GM21367 (cell line): ENCODE data around the gene KIAA1671.
"Not testable (repeated sequence)": the region's sequence is repeated elsewhere in the genome, so short reads cannot be mapped to it uniquely, and the experiment has no call there.

Experiments used
- ATAC-seq: cut with Tn5 transposase; IDR thresholded peaks from one replicate; pipeline ENCODE4 v1.9.1; 2021; ENCODE audit not compliant: unreplicated experiment

KIAA1671 gene

DNA sequence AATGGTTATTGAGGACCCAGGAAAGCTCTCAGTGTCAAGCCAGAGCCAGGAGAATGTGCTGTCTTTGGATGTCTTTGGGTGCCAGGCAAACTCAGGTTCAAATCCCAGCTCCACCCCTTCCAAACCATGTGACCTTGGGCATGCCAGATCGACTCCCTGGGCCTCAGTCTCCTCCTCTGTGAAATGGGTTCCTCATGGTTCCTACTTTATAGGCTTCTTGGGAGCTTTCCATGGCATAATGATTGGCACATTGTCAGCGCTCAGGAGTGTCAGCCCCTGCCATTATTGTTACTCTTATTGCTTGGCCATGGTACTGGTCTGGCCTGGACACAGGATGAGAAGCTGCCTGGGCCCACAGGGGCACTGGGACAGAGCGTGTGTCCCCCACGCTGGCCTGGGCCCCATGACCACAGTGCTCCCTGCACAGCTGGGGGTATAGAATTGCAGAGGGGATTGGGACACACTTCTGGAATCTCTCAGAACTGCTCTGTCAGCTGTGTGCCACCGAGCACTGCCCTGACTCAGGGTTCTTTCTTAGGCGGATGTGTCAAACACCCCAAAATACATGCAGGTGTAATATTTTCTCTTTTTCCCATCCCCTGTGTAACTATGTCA, 209.5 kb downstream of the KIAA1671 start:
- ATAC-seq: no peak

DNA sequence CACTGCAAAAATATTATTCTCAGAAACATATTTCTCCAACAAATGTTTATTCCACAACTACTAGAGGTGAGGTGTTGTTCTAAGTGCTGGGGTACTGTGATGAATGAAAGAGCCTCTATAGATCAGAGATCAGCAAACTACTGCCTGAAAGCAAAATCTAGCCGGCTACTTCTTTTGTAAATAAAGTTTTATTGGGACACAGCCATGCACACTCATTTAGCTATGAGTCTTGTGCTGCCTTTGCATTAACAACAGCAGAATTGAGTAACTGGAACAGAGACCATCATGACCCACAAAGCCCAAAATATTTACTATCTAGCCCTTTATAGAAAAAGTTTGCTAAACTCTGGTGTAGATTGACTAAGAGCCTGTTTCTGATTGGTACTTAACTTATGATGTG, 210.0 kb downstream of the KIAA1671 start:
- no peak for ATAC-seq

DNA sequence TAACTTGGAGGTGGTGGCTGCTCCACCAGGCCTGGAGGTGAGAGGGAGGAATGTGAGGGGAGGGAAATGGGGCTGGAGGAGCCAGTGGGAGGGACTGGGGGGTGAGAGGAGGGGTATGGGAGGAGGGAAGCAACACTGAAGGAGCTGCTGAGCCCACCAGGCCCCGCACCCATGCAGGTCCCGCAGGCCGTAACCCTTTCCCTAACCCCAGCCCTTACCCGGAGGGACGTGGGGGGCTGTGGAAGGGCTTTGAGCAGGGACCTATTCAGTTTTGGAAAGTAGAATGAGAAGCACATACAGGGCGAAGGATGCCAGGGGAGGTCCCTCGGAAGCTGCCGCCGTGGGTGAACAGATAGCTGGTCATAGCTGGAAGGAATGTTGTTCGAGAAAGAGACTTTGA, 213.3 kb downstream of the KIAA1671 start:
- no peak for ATAC-seq

DNA sequence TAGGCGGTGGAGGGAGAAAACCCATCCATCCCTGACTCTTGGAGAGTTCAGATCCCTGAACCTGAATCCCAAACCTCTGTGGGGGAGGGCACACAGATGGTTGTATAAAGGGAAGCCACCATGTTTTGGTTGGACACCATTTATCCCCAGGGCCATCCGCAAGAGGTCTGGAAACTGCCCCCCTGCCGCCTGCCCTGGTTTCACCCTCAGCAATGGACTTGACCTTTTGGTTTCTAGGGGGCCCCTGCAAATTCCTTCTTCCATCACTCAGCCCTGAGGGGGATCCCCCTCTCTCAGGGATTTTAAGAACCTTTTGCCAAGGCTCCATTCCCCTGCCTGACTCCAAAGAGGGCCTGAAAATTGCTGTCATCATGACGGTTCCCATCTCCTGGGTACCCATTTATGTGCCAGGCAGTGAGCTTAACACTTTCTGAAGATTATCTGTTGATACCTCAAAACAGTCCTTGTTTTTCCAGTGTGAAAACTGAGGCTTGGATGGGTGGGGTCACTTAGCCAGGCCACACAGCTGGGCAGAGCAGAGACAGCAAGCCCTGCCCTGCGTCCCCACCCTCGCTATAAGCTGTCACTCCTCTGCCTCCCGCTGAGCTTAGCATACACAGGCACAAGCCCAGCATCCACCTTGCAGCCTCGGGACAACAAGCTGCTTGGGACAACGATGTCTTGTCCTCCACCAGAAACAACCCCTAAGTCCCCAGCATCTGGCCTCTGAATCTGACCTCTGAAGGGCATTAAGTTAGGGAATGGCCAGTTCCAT, 213.9 kb downstream of the KIAA1671 start:
- no peak for ATAC-seq

DNA sequence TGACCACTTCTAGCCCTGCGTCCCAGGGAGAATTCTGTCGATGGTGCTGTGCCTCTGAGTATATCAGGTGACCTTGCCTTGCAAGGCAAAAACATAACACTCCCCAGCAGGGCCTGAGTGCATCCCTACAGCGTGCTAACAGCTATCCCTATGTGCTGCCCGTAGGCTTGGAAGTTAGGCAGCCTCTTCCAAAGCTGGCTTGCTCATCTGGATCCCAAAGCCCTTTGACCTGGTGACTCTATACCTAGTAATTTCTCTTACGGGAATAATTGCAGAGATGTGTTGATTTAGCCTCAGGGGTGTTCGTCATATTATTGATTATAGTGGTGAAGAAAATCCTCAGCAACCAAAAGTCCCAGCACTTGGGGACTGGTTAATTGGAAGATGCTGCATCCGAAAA, 214.6 kb downstream of the KIAA1671 start:
- ATAC-seq: no peak

DNA sequence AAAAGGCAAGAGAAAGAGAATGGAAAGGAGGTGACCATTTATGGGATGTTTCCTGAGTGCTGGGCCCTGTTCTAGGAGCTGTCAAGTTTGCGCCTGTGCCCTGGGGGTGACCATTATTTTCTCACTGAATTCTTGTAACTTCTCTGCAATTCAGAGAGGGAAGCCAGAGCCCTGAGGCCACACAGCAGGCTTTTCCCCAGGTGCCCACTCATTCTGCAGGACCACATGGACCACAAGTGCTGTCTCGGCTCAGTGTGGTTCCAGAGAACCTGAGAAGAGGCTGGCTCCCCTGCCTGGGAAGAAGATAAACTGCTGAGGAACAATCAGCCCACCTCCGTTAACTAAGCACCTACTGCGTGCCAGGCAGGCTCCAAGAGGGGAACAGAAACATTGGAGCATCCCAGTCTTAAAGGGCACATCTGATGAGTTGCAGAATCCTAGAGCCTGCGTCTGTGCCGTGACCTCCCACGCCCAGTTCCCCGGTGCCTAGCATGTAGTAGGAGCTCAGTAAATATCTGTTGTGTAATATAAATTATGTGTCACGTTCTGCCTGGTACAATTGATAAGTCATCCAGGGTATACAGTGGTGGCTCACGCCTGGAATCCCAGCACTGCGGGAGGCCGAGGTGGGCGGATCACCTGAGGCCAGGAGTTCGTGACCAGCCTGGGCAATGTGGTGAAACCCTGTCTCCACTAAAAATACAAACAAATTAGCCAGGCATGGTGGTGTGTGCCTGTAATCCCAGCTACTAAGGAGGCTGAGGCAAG, 215.5 kb downstream of the KIAA1671 start:
- ATAC-seq: no peak

DNA sequence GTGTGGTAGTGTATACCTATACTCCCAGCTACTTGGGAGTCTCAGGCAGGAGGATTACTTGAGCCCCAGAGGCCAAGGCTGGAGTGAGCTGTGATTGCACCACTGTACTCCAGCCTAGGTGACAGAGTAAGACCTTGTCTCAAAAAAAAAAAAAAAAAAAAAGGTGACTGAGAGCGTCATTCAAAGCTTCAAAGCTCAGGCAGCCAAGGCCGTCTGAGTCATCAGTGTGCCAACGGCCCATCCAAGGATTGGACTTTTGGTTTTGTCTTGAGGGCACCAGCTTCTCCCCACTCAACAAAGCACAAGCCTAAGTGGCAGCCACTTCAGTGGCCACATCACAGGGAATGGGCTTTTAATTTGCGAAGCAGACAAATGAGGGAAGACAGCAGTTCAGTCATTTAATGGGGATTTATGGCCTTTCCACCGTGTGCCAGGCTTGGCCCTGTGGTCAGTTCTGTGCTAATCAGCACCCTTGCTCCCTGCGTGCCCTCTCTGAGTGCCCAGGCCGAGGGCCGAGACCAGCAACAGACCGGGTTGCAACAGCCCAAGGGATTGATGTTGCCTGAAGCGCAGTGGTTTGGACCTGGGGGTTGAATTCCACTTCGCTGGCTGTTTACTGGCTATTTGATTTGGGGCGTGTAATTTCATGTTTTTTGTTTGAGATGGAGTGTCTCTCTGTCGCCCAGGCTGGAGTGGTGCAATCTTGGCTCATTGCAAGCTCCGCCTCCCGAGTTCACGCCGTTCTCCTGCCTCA, 216.9 kb downstream of the KIAA1671 start:
- ATAC-seq: no peak

DNA sequence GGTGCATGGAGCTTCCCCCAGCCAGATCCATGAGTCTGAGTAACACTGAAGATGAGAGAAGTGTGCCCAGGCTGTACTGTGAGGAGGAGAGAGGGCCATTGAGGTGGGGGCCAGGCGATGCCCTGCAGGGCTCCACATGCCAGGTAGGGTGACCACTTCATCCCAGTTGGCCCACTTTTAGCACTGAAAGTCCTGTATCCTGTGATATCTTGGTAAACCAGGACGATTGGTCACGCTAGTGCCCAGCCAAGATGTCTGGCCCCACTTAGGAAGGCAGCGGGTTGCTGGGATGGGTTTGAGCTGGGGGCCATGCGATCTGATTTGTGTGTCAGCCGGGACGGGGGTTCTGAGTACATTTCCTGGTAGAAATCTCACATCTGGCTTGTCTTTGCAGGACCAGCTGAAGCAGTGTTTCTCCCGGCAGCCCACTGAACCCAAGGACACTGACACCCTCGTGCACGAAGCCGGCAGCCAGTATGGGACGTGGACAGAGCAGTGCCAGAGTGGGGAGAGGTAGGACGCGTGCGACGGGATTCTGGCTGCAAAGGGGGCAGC, 218.0 kb downstream of the KIAA1671 start:
- ATAC-seq: no peak

DNA sequence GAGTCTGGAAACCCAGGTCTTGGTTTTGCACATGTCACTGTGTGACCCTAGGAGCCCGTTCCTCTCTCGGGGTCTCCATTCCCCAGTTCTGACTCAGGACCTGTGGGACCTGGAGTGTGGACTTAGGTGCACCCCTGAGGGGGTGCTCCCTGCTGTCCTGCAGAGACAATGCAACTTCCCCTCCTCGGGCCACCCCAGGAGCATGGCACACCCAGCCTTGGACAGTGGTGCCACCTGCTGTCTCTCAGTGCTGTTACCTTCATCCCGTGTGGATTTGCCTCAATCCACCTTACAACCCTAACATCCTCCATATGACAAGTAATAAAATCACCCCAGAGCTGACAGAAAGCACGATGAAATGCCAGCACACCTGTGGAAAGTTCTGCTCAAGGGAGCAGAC, 219.6 kb downstream of the KIAA1671 start:
- ATAC-seq: no peak

DNA sequence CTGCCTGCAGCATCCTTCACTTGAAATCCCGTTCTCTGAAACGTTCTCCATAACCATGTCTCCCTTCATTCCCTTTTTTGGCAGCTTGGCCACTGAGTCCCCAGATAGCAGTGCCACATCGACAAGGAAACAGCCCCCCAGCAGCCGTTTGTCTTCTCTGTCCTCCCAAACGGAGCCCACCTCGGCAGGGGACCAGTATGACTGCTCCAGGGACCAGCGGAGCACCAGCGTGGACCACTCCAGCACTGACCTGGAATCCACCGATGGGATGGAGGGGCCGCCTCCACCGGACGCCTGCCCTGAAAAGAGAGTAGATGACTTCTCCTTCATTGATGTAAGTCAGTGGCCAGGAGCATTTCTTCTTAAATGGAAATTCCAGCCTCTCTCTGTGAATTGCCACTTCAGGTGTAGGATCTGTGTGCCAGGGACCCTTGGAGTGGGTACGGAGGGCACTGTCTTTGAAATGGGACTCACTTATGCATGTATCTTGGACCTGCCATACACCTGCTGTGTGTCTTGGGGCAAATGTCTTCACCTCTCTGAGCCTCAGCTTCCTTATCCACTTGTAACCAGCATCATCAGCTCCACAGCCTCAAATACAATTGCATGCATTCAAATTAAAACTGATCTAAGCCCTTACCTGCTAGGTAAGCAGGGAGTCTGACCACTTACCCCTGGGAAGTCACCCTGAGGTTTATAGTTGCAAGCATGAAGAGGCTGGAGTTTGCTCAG, 221.8 kb downstream of the KIAA1671 start:
- no peak for ATAC-seq

DNA sequence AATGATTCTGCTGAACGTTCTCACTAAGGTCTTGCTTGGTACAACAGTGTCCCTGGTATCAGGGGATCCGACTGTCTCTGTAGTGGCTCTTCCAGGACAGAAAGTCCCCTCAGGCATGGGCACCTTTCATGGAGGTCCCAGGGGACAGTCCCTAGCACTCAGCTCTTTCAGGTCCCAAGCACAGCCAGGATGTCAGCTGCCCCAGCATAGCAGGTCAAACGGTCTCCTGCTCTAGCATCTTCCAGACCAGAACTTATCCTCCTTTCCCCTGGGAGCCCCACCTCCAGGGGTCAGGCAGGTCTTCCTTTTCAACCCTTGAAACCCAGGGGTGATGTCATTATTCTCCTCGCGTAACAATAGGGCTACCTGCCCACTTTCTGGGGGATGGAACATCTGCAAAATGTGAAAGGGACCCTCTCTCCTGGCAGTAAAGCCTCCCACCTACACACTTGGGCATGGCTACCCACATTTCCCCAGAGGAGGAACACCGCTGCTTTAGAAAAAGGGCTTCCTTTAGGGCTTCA, 222.4 kb downstream of the KIAA1671 start:
- ATAC-seq: no peak

DNA sequence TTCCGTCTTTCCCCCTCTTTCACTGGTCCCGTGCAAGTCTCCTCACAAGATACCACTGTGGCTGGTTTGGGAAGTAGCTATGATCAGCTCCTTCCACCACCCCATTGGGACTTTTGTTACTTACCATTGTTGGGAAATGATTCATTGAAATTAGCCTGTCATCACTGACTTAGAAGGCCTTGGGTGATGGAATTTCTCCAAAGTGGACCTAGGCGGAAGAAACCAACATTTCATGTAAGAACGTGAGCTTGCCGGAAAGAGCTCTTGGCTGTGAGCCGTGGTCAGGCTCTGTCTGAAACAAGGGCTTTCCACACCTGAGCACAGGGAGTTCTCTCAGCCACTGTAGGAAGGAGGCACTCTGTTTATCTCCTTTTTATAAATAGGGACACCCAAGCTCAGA, 223.7 kb downstream of the KIAA1671 start:
- no peak for ATAC-seq

DNA sequence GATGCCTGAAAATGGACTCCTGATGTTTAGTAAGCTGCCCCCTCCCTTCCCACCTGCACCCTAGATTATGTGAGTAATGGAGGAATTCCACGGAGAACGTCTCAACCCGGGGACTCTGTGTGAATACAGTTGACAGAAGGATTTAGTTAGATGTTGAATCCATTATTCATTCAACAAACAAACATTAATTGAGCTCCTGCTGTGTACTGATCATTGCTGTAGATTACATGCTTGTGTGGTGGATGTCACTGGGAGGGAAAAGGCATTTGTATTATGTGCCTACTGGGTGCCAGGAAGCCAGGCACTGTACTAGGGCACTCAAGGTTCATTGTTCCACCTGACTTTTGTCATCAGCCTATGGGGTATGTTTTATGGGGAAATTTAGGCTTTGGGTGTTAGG, 224.3 kb downstream of the KIAA1671 start:
- ATAC-seq: no peak

DNA sequence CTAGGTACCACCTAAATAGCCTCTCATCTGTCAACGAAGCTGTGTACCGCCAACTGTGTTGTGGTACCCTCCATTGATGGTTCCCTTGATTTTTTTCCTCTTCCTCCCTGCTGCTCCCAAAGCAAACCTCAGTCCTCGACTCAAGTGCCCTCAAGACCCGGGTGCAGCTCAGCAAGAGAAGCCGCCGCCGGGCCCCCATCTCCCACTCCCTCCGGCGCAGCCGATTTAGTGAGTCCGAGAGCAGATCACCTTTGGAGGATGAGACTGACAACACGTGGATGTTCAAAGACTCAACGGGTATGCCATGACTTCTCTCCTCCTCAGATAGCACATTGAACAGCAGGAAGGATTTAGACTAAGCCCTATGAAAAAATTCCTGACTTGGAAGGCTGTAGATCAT, 224.7 kb downstream of the KIAA1671 start:
- ATAC-seq: no peak

DNA sequence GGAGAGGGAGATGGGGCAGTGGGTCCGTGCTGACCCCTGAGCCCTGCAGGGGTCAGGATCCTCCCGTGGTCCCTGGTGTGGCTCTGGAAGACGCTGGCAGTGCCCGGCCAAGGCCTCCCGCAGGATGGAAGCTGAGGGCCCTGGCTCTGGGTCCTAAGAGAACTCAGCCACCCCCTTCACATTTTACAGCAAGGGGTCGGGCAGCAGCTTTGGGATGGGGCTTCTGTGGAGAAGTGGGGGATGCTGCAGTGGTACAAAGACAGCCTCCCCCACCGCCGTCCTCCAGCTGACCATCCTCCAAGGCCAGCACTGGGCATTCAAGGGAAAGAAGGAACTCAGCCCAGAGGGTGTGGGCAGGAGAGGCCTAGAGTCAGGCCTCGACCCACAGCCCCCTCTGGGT, 225.4 kb downstream of the KIAA1671 start:
- ATAC-seq: no peak

DNA sequence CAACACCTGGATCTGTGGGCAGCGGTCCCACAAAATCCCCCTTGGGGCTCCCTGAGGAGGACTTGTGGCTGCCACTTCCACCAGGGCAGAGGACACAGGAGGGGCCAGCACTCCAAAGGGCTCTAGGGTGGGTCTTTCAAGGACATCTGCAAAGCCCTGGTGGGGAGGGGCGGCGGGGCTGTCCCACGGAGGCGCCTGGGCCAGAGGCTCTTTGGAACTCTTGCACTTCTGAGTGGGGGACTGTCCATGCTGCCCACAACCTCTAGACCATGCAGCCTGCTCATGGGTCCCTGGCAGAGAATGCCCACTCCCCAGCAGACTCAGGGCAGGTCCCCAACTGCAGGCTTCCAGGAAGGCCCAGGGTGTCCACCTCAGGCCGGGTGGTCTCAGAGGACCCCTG, 225.8 kb downstream of the KIAA1671 start:
- ATAC-seq: not testable (repeated sequence)

DNA sequence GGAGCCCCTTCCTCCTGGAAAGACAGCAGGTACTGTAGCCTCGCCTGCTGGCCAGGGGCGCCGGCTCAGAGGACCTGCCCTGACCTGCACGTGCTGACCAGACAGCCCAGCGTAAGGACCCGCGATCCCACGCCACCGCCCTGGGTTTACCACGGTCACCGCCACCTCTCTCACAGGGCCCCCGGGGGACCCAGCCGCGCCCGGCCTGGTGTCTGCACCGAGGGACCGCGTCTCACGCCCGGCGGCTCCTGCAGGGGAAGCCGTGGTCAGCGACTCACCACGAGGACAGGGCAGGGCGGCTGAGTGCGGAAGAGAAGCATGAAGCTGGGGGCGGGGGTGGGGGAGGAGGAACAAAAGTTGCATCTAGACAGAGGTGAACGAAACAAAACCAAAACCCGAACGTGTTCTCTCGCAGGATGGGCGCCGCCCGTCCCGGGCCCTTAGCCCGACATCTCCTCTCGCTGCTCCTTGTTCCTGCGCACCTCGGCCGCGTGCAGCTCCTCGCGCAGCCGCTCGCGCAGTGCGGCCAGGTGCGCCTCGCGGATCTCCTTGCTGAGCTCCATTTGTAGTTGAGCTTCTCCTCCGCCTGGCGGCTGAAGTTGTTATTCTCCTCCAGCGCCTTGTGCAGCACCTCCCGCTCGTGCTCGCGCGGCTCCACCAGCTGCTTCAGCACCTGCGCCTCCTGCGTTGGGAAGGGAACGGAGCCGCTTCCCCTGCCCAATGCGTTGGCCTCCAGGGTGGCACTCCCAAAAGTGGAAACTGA, 226.5 kb downstream of the KIAA1671 start:
- not testable (repeated sequence) for ATAC-seq

DNA sequence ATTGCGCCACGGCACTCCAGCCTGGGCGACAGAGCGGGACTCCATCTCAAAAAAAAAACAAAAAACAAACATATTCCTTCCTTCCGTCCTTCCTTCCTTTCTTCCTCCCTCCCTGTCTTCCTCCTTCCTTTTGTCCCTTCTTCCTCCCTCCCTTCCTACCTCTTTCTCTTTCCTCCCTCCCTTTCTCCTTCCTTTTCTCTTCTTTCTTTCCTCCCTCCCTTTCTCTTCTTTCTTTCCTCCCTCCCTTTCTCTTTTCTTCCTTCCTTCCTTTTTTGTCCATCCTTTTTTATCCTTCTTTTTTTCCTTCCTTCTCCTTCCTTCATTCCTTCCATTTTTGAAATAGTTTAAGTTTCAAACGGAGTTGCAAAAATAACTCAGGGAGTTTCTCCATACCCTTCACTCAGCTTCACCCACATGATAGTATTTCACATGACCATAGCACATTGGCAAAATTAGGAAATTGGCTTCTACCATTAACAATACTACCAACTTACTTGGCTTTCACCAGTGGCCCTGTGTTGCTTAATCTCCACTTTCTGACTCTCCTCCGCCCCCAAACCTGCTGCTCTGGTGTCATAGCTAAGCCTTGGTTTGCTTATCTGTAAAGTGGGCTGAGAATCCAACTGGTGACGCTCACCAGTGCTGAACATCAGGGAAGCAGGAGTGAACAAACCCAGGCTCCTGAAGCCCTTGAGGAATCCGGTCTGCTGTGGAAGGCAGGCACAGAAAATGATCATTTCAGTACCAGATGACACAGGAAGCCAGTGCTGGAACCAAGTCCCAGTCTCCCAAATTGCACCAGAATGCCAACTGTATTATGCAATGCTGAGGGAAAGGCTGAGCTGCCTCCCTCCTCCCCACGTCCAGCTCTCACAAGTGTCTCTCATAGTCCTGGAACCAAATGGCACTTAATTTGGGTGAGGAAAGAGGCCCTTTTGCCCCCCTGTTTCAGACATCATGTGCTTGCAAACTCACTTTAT, 229.9 kb downstream of the KIAA1671 start:
- ATAC-seq: no peak
